Mucosa of descending colon (tissue), 3 donors: ENCODE measurements around the gene LAMA2. TPM values are rescaled to one million over a fixed set of nuclear protein-coding genes. Genes with fewer than 3 reads are reported as not detected.

Experiments used
- ATAC-seq: fragments of 200-7000 bp; cut with Tn5 transposase; one replicate; pipeline ENCODE4 v1.9.1; 2020; ENCODE audit warnings: mild to moderate bottlenecking, moderate library complexity
- DNase-seq, 3 donors: peaks; one replicate each; pipeline ENCODE4 v3.0.0-alpha.2; 2020
- H3K36me3 ChIP-seq: fragments of 200-600 bp; one replicate; pipeline ENCODE4 v1.8.0; 2021; ENCODE audit warnings: low read depth, mild to moderate bottlenecking
- H3K4me1 ChIP-seq: fragments of 200-600 bp; one replicate; pipeline ENCODE4 v1.8.0; 2021; ENCODE audit warnings: low read depth, mild to moderate bottlenecking
- H3K4me3 ChIP-seq: fragments of 200-600 bp; one replicate; pipeline ENCODE4 v1.8.0; 2021; ENCODE audit warnings: mild to moderate bottlenecking
- H3K9me3 ChIP-seq: fragments of 200-600 bp; one replicate; pipeline ENCODE4 v1.8.0; 2021; ENCODE audit warnings: mild to moderate bottlenecking
- CTCF ChIP-seq: fragments of 200-600 bp; IDR thresholded peaks from one replicate; pipeline ENCODE4 v1.8.0; 2022; ENCODE audit warnings: antibody characterized with exemption, mild to moderate bottlenecking
- intact Hi-C, 2 donors: fragments of 100-400 bp; cut with DNase I in 1 of 2; cut with micrococcal nuclease in 1 of 2; formaldehyde crosslinking; loops; one replicate each; pipeline versions ENCODE4 v1.11.0 to v1.11.1; 2022; cut with DNase I, micrococcal nuclease
- total RNA-seq, 3 donors: library from RNA; stranded (reverse); fragmentation: NEBNext Ultra II Directional in 2 of 3; extraction: Animal tissue kit (Norgen Biotek cat#: 25700) in 2 of 3; gene quantifications; one replicate each; pipeline versions ENCODE4 v1.2.1 to v1.2.4, GENCODE V29; 2021 to 2023
- donor health status: DM: no; HTN: no; CAD: no; lungs with moderate emphysema.
- donor health status: DM: no; HTN: no; CAD: no.
- donor health status: DM: no; HTN: yes; CAD: no.

Gene LAMA2
- total RNA-seq, 3 donors from 2014 or later: 3.6 to 29.4 (median 18.4) TPM

GRCh38 chr6:129209355-129209754, 326.4 kb downstream of the LAMA2 start:
- DNase-seq (no peak), ATAC-seq (no peak)
- no peak overlapping the region for H3K4me3 ChIP-seq
- H3K9me3 ChIP-seq: no peaks in the 10 kb centered on the region
- H3K4me1 ChIP-seq: no peaks in the 10 kb centered on the region
- intact Hi-C loops: no loop called here
- H3K36me3 ChIP-seq: no peaks in the 10 kb centered on the region
- TF ChIP-seq CTCF: no peak

- H3K4me1 ChIP-seq: no peaks in the 10 kb centered on the region
- intact Hi-C loops: no loop called here
These were observed 327.7 kb downstream of the LAMA2 start for GRCh38 chr6:129210684-129211083.

GRCh38 chr6:129211626-129212025, 328.7 kb downstream of the LAMA2 start:
- H3K36me3 ChIP-seq: no peaks in the 10 kb centered on the region
- no peak overlapping the region for H3K4me3 ChIP-seq
- ATAC-seq (no peak), DNase-seq (no peak)
- H3K9me3 ChIP-seq: no peaks in the 10 kb centered on the region
- intact Hi-C loops: no loop called here
- no peaks in the 10 kb centered on the region for H3K4me1 ChIP-seq
- TF ChIP-seq CTCF: no peak

More at GRCh38 chr6:129210684-129211083, 327.7 kb downstream of the LAMA2 start:
- no peak for TF ChIP-seq CTCF
- no peaks in the 10 kb centered on the region for H3K9me3 ChIP-seq
- DNase-seq (no peak), ATAC-seq (no peak)
- no peak overlapping the region for H3K4me3 ChIP-seq
- no peaks in the 10 kb centered on the region for H3K36me3 ChIP-seq

- no peaks in the 10 kb centered on the region for H3K36me3 ChIP-seq
- ATAC-seq (no peak), DNase-seq (no peak)
- no peaks in the 10 kb centered on the region for H3K9me3 ChIP-seq
- intact Hi-C loops: no loop called here
- no peak for TF ChIP-seq CTCF
- no peaks in the 10 kb centered on the region for H3K4me1 ChIP-seq
- no peak overlapping the region for H3K4me3 ChIP-seq
These were observed 329.1 kb downstream of the LAMA2 start for GRCh38 chr6:129212081-129212480.

GRCh38 chr6:129215246-129215645, 332.3 kb downstream of the LAMA2 start:
- no peak for TF ChIP-seq CTCF
- Histone ChIP-seq H3K4me1 (no peaks in the 10 kb centered on the region), H3K36me3 (no peaks in the 10 kb centered on the region), H3K4me3 (no peak overlapping the region), H3K9me3 (no peaks in the 10 kb centered on the region)
- ATAC-seq (no peak), DNase-seq (no peak)
- intact Hi-C loops: no loop called here

GRCh38 chr6:129215916-129216520, 333.1 kb downstream of the LAMA2 start:
- Histone ChIP-seq H3K9me3 (no peaks in the 10 kb centered on the region), H3K4me1 (no peaks in the 10 kb centered on the region), H3K4me3 (no peak overlapping the region), H3K36me3 (no peaks in the 10 kb centered on the region)
- no peak for TF ChIP-seq CTCF
- ATAC-seq (no peak), DNase-seq (no peak)
- intact Hi-C loops: no loop called here
